GM18511 (cell line): ENCODE measurements around the gene TCFL5.
"Not testable (repeated sequence)": the region's sequence is repeated elsewhere in the genome, so short reads cannot be mapped to it uniquely, and the experiment has no call there.

Experiments used
- ATAC-seq: cut with Tn5 transposase; IDR thresholded peaks from one replicate; pipeline ENCODE4 v1.9.1; 2021; ENCODE audit warnings: mild to moderate bottlenecking, moderate library complexity; ENCODE audit not compliant: unreplicated experiment

TCFL5 gene

DNA sequence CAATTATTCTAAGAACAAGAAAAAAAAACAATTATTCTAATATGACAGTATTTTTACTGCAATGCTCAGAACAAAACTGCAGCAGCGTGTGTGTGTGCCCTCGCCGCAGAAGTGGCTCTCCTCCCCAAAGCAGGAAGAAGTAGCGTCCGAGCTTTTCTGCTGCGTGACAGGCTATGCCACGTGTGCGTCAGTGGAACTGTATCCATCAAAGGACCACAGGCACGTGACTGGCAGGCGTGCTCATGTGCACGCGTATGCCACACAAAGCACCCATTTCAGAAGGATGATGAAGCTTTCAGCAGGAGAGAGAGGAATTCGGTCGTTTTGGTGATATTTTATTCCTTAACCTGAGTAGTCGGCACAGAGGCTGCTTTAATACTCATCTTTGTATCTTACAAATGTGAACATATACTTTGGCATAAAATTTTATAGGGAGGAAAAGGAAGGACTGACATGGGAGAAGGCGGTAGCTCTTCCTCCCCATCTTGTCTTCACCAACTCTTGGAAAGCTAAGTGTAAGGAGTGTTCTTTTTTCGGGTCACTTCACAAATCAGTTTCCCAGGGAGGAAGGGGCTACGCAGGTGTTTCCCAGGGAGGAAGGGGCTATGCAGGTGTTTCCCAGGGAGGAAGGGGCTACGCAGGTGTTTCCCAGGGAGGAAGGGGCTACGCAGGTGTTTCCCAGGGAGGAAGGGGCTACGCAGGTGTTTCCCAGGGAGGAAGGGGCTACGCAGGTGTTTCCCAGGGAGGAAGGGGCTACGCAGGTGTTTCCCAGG is 3.4 kb downstream of the TCFL5 start:
- ATAC-seq: no peak

DNA sequence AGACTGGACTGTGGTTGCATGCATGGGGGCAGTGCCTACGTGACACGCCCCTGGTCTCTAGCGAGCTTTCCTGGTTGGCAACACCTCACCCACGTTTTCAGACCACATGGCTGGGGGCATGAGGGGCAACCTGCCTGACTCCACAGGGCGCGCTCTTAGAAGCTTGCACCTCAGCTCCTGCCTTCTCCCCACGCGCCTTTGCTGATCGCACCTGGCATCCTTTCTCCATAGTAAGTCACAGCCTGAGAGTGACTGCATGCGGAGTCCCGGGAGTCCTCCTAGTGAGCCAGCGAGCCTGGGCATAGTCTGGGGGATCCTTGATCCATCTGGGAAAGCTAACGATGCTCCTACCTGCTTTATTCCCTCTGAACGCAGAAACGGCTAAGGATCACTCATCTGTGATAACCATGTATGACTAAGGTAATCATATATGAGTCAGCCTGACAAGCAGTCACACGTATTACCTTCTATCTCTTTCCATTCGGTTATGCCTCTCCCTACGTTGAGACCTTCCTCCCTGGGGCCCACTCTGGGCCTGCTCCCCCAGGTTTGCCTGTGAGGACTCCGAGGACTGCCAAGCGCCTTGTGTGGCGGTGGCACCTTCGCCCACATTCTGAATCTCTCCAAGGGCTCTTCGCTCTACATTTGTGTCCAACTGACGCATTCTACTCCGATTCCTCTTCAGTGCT is 4.5 kb downstream of the TCFL5 start:
- ATAC-seq: no peak

GRCh38 chr20:62855120-62855519 is 6.5 kb downstream of the TCFL5 start:
- ATAC-seq: no peak

- ATAC-seq: no peak
These were observed 7.5 kb downstream of the TCFL5 start for GRCh38 chr20:62854121-62854520.

DNA sequence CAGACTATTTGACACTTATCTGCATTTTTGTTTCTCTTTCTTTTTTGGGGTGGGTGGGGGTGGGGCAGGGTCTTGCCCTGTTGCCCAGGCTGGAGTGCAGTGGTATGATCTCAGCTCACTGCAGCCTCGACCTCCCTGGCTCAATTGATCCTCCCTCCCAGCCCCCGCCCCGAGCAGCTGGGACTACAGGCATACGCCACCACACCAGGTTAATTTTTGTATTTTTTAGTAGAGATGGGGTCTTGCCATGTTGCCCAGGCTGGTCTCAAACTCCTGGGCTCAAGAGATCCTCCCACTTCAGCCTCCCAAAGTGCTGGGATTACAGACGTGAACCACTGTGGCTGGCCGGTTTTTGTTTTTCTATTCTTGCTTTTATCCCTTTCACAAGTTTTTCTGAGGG is 8.3 kb downstream of the TCFL5 start:
- ATAC-seq: not testable (repeated sequence)

DNA sequence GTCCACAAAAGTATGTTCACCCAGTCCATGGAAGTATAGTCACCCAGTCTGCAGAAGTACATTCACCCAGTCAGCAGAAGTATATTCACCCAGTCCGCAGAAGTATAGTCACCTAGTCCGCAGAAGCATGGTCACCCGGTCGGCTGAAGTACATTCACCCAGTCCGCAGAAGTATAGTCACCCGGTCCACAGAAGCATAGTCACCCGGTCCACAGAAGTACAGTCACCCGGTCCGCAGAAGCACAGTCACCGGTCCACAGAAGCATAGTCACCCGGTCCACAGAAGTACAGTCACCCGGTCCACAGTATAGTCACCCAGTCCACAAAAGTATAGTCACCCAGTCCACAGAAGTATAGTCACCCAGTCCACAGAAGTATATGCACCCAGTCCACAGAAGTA is 8.8 kb downstream of the TCFL5 start:
- ATAC-seq: no peak

DNA sequence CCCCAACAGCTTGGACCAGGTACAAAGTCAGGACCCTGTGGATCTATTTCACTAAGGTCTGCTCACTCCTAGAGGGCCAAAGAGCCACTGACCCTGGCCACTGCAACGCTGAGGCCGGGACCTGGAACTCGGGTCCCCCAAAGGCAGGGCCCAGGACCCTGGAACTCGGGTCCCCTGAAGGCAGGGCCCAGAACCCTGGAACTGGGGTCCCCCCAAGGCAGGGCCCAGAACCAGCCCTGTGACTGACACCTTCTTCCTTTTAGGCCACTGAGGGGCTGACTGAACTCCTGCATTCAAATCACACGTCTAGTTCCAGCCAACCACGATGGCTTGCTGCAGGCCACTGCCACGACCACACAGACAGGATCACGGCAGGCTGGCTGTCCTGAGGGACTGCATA is 9.4 kb downstream of the TCFL5 start:
- ATAC-seq: no peak

GRCh38 chr20:62850333-62850974 is 11.2 kb downstream of the TCFL5 start:
- no peak for ATAC-seq

- no peak for ATAC-seq
These were observed 12.2 kb downstream of the TCFL5 start for GRCh38 chr20:62849431-62849830.

- ATAC-seq: not testable (repeated sequence)
These were observed 12.7 kb downstream of the TCFL5 start for GRCh38 chr20:62848917-62849316.

GRCh38 chr20:62846166-62846890 is 15.3 kb downstream of the TCFL5 start:
- ATAC-seq: no peak

- ATAC-seq: no peak
These were observed 16.0 kb downstream of the TCFL5 start for GRCh38 chr20:62845416-62846160.

- no peak for ATAC-seq
These were observed 17.4 kb downstream of the TCFL5 start for GRCh38 chr20:62844182-62844581.

DNA sequence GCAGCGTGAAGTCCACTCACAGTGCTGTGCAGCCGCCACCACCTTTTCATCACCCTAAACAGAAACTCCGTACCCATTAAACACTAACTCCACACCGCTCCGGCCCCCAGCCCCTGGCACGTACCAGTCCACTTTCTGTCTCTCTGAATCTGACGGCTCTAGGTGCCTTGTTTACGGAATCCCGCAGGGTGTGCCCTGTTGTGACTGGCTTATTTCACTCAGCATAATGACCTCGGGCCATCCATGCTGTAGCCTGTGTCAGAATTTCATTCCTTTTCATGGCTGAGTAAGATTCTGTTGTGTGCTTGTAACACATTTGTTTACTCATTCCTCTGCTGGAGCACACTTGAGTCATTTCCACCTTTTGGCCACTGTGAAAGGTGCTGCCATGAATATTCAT is 18.0 kb downstream of the TCFL5 start:
- ATAC-seq: no peak

GRCh38 chr20:62841705-62842212 is 19.9 kb downstream of the TCFL5 start:
- no peak for ATAC-seq

DNA sequence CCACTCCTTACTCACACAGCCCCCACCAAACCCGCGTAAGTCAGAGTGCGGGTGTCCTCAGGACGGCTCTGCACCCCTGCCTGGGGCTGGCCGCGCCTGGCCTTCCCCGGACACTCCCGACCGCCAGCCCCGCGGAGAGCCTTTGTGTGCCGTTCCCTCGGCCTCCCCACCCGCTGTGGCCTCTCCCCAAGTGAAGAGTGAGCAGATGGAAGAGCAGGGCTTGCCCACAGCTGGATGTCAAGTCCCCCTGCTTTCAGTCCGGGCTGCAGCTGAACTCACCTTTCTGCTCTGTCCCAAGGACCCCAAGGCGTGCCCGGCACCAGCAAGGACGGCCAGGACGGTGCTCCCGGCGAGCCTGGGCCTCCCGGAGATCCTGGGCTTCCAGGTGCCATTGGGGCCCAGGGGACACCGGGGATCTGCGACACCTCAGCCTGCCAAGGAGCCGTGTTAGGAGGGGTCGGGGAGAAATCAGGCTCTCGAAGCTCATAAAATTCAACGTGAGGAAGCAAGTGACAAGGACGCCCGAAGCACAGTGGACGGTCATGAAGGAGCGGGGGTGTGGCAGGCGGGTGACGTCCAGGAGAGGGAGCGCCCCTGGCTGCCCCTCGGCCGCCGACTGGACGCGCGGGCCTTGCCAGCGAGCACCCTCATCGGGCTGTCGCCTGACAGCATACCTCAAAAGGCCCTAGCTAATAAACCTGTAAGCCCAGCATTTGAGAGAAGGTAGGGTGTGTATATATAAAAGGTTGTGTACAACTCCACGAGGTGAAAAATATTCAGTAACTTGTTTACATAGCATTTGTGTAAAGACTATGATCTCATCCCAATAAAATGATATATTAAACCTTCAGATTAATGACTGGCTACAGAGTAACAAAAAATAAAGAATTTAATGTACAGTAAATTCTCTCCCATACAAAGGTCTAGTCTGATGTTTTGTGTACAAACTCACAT is 21.1 kb downstream of the TCFL5 start:
- ATAC-seq: no peak

DNA sequence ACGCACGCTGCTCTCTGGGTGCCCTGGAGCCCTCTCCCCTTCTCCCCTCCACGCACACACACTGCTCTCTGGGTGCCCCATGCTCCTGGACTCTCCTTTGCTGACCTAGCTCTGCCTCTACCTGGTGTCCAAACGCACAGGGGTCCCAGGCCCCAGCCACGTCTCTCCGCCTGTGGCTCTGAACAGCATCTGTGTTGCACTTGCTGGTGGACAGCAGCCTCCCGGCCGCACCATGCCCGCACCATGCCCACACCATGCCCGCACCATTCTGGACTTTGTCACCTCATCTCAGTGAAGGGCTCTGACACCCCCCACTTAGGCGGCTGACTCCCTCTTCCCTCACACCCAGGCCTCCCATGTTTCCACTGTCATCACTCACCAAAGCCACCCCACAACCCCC is 21.8 kb downstream of the TCFL5 start:
- ATAC-seq: no peak

DNA sequence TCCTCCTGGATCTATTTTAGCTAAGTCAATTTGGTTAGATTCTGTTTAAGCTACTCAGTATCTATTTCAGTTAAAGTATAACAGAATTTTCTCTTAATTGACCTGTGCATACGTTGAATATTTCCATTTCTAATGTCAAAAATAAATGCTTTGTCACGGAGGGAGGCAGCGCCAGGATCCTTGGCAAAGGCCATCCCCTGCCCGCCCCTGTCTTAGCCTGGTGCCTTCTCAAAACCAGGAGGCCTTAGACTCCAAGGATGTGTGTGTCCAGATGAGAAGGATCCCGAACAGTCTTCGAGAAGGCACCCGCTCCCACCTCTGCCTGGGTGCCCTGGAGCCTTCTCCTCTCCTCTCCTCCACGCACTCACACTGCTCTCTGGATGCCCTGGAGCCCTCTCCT is 22.4 kb downstream of the TCFL5 start:
- ATAC-seq: no peak

- peak; percentile 94 for ATAC-seq
These were observed 23.3 kb downstream of the TCFL5 start for GRCh38 chr20:62838128-62838891.
